ENCODE results near the gene WFIKKN2. TPM values are rescaled to one million over a fixed set of nuclear protein-coding genes. Genes with fewer than 3 reads are reported as not detected.

WFIKKN2 gene
- total and polyA plus RNA-seq, 2 of the 13 experiments (the other 11 are each of a cell fraction or from before 2014, with no cell fraction given): not detected

DNA sequence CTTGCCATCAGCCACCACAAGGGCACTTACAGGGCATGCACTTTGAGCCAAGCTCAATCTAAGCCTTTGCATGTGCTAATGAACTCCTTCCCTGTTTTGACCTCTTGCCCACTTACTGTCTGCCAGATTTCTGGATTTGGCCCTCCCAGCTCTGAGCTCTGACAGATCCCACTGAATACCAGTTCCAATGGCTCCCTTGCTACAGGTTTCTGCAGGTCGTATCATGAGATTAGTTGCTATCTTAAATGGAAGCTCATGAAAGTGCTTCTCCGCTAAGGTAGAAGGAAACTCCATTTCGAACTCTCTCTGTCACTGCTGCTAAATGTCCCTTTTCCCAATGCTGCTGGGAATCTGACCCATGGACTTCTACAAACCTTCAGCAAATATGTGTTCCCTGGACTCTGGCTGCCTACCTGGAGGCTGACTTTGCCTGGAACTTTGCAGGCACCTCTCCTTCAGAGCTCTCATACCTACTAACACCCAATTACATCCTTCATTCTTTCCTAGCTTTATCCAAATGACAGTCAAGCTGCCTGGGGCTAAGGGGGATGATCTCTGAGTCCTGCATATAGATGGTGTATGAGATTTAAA lies 54.2 kb downstream of the WFIKKN2 start (continued):
- TF ChIP-seq, protein P1, sequence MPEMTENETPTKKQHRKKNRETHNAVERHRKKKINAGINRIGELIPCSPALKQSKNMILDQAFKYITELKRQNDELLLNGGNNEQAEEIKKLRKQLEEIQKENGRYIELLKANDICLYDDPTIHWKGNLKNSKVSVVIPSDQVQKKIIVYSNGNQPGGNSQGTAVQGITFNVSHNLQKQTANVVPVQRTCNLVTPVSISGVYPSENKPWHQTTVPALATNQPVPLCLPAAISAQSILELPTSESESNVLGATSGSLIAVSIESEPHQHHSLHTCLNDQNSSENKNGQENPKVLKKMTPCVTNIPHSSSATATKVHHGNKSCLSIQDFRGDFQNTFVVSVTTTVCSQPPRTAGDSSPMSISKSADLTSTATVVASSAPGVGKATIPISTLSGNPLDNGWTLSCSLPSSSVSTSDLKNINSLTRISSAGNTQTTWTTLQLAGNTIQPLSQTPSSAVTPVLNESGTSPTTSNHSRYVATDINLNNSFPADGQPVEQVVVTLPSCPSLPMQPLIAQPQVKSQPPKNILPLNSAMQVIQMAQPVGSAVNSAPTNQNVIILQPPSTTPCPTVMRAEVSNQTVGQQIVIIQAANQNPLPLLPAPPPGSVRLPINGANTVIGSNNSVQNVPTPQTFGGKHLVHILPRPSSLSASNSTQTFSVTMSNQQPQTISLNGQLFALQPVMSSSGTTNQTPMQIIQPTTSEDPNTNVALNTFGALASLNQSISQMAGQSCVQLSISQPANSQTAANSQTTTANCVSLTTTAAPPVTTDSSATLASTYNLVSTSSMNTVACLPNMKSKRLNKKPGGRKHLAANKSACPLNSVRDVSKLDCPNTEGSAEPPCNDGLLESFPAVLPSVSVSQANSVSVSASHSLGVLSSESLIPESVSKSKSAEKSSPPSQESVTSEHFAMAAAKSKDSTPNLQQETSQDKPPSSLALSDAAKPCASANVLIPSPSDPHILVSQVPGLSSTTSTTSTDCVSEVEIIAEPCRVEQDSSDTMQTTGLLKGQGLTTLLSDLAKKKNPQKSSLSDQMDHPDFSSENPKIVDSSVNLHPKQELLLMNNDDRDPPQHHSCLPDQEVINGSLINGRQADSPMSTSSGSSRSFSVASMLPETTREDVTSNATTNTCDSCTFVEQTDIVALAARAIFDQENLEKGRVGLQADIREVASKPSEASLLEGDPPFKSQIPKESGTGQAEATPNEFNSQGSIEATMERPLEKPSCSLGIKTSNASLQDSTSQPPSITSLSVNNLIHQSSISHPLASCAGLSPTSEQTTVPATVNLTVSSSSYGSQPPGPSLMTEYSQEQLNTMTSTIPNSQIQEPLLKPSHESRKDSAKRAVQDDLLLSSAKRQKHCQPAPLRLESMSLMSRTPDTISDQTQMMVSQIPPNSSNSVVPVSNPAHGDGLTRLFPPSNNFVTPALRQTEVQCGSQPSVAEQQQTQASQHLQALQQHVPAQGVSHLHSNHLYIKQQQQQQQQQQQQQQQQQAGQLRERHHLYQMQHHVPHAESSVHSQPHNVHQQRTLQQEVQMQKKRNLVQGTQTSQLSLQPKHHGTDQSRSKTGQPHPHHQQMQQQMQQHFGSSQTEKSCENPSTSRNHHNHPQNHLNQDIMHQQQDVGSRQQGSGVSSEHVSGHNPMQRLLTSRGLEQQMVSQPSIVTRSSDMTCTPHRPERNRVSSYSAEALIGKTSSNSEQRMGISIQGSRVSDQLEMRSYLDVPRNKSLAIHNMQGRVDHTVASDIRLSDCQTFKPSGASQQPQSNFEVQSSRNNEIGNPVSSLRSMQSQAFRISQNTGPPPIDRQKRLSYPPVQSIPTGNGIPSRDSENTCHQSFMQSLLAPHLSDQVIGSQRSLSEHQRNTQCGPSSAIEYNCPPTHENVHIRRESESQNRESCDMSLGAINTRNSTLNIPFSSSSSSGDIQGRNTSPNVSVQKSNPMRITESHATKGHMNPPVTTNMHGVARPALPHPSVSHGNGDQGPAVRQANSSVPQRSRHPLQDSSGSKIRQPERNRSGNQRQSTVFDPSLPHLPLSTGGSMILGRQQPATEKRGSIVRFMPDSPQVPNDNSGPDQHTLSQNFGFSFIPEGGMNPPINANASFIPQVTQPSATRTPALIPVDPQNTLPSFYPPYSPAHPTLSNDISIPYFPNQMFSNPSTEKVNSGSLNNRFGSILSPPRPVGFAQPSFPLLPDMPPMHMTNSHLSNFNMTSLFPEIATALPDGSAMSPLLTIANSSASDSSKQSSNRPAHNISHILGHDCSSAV (CRISPR knock-in tag; IDR thresholded peaks at IDR 0.05; ENCODE audit: borderline replicate concordance): no peak
- TF ChIP-seq, protein P2, sequence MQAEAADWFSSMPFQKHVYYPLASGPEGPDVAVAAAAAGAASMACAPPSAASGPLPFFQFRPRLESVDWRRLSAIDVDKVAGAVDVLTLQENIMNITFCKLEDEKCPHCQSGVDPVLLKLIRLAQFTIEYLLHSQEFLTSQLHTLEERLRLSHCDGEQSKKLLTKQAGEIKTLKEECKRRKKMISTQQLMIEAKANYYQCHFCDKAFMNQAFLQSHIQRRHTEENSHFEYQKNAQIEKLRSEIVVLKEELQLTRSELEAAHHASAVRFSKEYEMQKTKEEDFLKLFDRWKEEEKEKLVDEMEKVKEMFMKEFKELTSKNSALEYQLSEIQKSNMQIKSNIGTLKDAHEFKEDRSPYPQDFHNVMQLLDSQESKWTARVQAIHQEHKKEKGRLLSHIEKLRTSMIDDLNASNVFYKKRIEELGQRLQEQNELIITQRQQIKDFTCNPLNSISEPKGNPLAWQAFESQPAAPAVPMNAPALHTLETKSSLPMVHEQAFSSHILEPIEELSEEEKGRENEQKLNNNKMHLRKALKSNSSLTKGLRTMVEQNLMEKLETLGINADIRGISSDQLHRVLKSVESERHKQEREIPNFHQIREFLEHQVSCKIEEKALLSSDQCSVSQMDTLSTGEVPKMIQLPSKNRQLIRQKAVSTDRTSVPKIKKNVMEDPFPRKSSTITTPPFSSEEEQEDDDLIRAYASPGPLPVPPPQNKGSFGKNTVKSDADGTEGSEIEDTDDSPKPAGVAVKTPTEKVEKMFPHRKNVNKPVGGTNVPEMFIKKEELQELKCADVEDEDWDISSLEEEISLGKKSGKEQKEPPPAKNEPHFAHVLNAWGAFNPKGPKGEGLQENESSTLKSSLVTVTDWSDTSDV (CRISPR knock-in tag; IDR thresholded peaks at IDR 0.05): no peak
- no peak for TF ChIP-seq SRSF9 (IDR thresholded peaks at IDR 0.05; ENCODE audit: borderline replicate concordance, insufficient read depth, low read depth, low read length, poor library complexity, severe bottlenecking)
- TF ChIP-seq MIXL1 (CRISPR knock-in tag; IDR thresholded peaks at IDR 0.05): no peak
- TF ChIP-seq WIZ (CRISPR knock-in tag; IDR thresholded peaks at IDR 0.05): no peak
- no peak for TF ChIP-seq ZNF782 (CRISPR knock-in tag; IDR thresholded peaks at IDR 0.05; ENCODE audit: borderline replicate concordance)
- TF ChIP-seq, protein P3, sequence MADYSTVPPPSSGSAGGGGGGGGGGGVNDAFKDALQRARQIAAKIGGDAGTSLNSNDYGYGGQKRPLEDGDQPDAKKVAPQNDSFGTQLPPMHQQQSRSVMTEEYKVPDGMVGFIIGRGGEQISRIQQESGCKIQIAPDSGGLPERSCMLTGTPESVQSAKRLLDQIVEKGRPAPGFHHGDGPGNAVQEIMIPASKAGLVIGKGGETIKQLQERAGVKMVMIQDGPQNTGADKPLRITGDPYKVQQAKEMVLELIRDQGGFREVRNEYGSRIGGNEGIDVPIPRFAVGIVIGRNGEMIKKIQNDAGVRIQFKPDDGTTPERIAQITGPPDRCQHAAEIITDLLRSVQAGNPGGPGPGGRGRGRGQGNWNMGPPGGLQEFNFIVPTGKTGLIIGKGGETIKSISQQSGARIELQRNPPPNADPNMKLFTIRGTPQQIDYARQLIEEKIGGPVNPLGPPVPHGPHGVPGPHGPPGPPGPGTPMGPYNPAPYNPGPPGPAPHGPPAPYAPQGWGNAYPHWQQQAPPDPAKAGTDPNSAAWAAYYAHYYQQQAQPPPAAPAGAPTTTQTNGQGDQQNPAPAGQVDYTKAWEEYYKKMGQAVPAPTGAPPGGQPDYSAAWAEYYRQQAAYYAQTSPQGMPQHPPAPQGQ (CRISPR knock-in tag; IDR thresholded peaks at IDR 0.05; ENCODE audit: borderline replicate concordance): peak; percentile 84; the same call in 1 of the 2 replicates
- TF ChIP-seq ARHGAP35 (CRISPR knock-in tag; IDR thresholded peaks at IDR 0.05; ENCODE audit: borderline replicate concordance): no peak
- no peak for TF ChIP-seq PHF5A (CRISPR knock-in tag; IDR thresholded peaks at IDR 0.05; ENCODE audit: low read depth, unreplicated experiment)
- TF ChIP-seq ZNF24 (IDR thresholded peaks at IDR 0.05): no peak
- TF ChIP-seq ZFP62 (CRISPR knock-in tag; IDR thresholded peaks at IDR 0.05): no peak
- TF ChIP-seq, protein P4, sequence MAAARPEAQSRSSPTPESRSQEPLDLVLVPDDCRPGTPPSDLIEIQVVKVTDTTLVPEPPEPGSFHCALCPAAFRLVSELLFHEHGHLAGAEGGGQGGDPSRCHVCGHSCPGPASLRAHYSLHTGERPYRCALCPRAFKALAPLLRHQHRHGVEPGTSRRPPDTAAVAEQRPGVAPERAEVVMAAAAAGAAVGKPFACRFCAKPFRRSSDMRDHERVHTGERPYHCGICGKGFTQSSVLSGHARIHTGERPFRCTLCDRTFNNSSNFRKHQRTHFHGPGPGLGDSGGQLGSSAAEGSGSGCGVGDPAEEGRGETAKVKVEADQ (CRISPR knock-in tag; IDR thresholded peaks at IDR 0.05; ENCODE audit: borderline replicate concordance): peak; percentile 74; the same call in 1 of the 2 replicates
- TF ChIP-seq RELA (CRISPR knock-in tag; IDR thresholded peaks at IDR 0.05): no peak
